ENCODE data around the gene RGMA. TPM values are rescaled to one million over a fixed set of nuclear protein-coding genes. Genes with fewer than 3 reads are reported as not detected.
"Not testable (repeated sequence)": the region's sequence is repeated elsewhere in the genome, so short reads cannot be mapped to it uniquely, and the experiment has no call there.

The RGMA gene
- total and polyA plus RNA-seq, 2 donors (not counting 1 experiment from before 2014, with no cell fraction given) = 0.27 to 1.5 TPM

DNA sequence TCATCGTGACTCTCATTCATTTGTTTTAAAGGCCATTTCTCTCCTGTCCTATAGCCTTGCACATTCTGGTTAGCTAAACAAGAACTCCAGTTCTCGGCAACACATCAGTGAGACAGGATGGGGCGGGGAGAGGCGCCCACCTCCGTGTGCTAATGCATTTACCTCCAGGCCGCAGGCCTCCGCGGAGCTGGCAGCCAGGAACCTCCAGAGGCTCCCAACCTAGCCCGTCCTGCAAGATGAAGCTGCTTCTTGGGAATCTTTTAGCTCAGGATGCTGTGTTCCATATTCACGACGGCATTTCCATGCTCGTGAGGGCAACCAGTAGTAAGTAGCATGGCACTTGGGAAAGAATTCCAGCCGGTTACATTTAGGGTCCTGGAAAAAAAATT, 47.9 kb downstream of the RGMA start:
- no peak for TF ChIP-seq EZH2 (IDR thresholded peaks at IDR 0.05; ENCODE audit: low read length, missing control alignments)
- TF ChIP-seq, protein P1, sequence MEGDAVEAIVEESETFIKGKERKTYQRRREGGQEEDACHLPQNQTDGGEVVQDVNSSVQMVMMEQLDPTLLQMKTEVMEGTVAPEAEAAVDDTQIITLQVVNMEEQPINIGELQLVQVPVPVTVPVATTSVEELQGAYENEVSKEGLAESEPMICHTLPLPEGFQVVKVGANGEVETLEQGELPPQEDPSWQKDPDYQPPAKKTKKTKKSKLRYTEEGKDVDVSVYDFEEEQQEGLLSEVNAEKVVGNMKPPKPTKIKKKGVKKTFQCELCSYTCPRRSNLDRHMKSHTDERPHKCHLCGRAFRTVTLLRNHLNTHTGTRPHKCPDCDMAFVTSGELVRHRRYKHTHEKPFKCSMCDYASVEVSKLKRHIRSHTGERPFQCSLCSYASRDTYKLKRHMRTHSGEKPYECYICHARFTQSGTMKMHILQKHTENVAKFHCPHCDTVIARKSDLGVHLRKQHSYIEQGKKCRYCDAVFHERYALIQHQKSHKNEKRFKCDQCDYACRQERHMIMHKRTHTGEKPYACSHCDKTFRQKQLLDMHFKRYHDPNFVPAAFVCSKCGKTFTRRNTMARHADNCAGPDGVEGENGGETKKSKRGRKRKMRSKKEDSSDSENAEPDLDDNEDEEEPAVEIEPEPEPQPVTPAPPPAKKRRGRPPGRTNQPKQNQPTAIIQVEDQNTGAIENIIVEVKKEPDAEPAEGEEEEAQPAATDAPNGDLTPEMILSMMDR (conservative IDR thresholded peaks at IDR 0.05 in 1 of 2, IDR thresholded peaks at IDR 0.05 in 1 of 2; ENCODE audit: low read depth in 1 of 2, low read length in 2 of 2) = no peak
- no peak for DNase-seq (ENCODE audit: low read depth in 2 of 2)
- no peak overlapping the region for H3K4me3 ChIP-seq (replicated peaks in 1 of 4; ENCODE audit: control extremely low read depth in 1 of 4, insufficient read depth in 1 of 4, low read depth in 3 of 4, low read length in 4 of 4)

DNA sequence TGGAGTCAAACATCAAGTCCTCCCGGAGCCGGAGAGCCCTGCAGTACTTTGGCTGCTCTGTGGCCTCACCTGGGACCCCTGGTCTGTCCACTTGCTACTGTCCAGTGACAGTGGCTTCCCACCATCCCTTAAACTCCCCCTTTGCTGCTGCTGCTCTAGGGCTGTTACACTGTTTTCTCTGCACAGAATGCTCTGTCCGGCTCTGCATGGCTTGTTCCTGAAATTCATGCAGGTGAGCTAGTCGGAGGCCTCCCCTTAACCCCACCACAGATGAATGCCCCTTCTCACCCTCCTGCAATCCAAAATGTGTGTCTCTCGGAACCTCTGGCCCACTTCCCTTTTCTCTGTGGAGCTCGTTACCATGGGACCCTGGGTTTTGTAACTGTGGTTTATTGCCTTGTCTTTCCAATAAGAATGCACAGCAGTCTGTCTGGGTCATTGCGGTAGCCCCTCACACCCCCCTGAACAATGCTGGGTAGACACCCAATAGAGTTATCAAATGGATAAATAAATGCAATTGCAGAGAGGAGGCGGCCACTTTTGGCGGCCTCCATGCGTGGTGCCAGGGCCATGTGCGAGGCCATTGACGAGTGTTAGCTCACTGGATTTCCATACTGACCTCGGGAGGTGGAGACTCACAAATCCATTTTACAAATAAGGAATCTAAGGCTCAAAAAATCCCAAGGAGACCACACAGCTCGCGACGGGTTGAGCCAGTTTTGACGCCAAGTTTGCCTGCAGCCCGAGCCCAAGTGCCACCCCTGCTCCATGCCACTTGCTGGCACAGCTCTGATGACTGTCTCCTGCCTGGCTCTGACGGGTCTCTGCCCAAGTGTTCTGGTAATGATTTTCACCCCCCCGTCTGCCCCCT, 48.5 kb downstream of the RGMA start:
- Histone ChIP-seq H4K20me1 (ENCODE audit: control insufficient read depth, extremely low read depth, insufficient read depth, low read length) (no peaks in the 10 kb centered on the region), H3K4me2 (ENCODE audit: extremely low read depth, insufficient read depth, low read length) (no peak overlapping the region), H2AFZ (ENCODE audit: low read length) (no peak overlapping the region), H3K4me1 (ENCODE audit: control insufficient read depth, extremely low read depth, insufficient read depth, low read length) (no peaks in the 10 kb centered on the region), H3K9ac (ENCODE audit: insufficient read depth, low read length) (no peak overlapping the region), H3K27ac (ENCODE audit: insufficient read depth, low read length) (no peak overlapping the region), H3K27me3 (ENCODE audit: control insufficient read depth, insufficient read depth, low read length) (no peaks in the 10 kb centered on the region), H3K4me3 (replicated peaks in 1 of 4; ENCODE audit: control extremely low read depth in 1 of 4, insufficient read depth in 1 of 4, low read depth in 3 of 4, low read length in 4 of 4) (no peak overlapping the region), H3K9me3 (ENCODE audit: control insufficient read depth, insufficient read depth, low read depth, low read length) (no peaks in the 10 kb centered on the region), H3K79me2 (ENCODE audit: control insufficient read depth, insufficient read depth, low read length) (no peaks in the 10 kb centered on the region), H3K36me3 (ENCODE audit: control insufficient read depth, insufficient read depth, low read length) (no peaks in the 10 kb centered on the region)
- DNase-seq (ENCODE audit: low read depth in 2 of 2) = no peak
- no peak for TF ChIP-seq EZH2 (IDR thresholded peaks at IDR 0.05; ENCODE audit: low read length, missing control alignments)
- TF ChIP-seq, protein P1 (conservative IDR thresholded peaks at IDR 0.05 in 1 of 2, IDR thresholded peaks at IDR 0.05 in 1 of 2; ENCODE audit: low read depth in 1 of 2, low read length in 2 of 2) = no peak

More for the DNA sequence above, 47.9 kb downstream of the RGMA start:
- Histone ChIP-seq H3K9me3 (ENCODE audit: control insufficient read depth, insufficient read depth, low read depth, low read length) (no peaks in the 10 kb centered on the region), H2AFZ (ENCODE audit: low read length) (no peak overlapping the region), H3K4me1 (ENCODE audit: control insufficient read depth, extremely low read depth, insufficient read depth, low read length) (no peaks in the 10 kb centered on the region), H4K20me1 (ENCODE audit: control insufficient read depth, extremely low read depth, insufficient read depth, low read length) (no peaks in the 10 kb centered on the region), H3K9ac (ENCODE audit: insufficient read depth, low read length) (no peak overlapping the region), H3K27me3 (ENCODE audit: control insufficient read depth, insufficient read depth, low read length) (no peaks in the 10 kb centered on the region), H3K4me2 (ENCODE audit: extremely low read depth, insufficient read depth, low read length) (no peak overlapping the region), H3K27ac (ENCODE audit: insufficient read depth, low read length) (no peak overlapping the region), H3K36me3 (ENCODE audit: control insufficient read depth, insufficient read depth, low read length) (no peaks in the 10 kb centered on the region), H3K79me2 (ENCODE audit: control insufficient read depth, insufficient read depth, low read length) (no peaks in the 10 kb centered on the region)

DNA sequence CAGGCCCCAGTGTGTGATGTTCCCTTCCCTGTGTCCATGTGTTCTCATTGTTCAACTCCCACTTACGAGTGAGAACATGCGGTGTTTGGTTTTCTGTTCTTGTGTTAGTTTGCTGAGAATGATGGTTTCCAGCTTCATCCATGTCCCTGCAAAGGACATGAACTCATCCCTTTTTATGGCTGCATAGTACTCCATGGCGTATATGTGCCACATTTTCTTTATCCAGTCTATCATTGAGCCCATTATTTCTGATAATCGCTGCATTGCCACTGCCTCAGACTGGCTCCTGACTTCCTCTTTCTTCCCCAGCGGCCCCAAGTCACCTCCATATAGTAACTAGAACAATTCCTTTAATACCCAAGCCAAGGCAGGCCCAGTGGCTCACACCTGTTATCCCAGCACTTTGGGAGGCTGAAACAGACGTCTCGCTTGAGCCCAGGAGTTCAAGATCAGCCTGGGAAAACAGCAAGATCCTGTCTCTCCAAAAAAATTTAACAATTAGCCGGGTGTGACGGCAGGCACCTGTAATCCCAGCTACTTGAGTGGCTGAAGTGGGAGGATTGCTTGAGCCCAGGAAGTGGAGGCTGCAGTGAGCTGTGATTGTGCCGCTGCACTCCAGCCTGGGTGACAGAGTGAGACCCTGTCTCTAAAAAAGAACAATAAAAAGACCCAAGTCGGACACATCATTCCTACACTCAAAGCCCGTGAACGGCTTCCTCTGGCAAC, 49.3 kb downstream of the RGMA start:
- H3K4me3 ChIP-seq (replicated peaks in 1 of 4; ENCODE audit: control extremely low read depth in 1 of 4, insufficient read depth in 1 of 4, low read depth in 3 of 4, low read length in 4 of 4); DNase-seq (ENCODE audit: low read depth in 2 of 2): not testable (repeated sequence)

More for the DNA sequence above, 49.3 kb downstream of the RGMA start:
- not testable (repeated sequence) for H3K79me2 ChIP-seq (ENCODE audit: control insufficient read depth, insufficient read depth, low read length); H3K9ac ChIP-seq (ENCODE audit: insufficient read depth, low read length); H2AFZ ChIP-seq (ENCODE audit: low read length); H3K36me3 ChIP-seq (ENCODE audit: control insufficient read depth, insufficient read depth, low read length); H3K4me2 ChIP-seq (ENCODE audit: extremely low read depth, insufficient read depth, low read length); H3K9me3 ChIP-seq (ENCODE audit: control insufficient read depth, insufficient read depth, low read depth, low read length); H3K27me3 ChIP-seq (ENCODE audit: control insufficient read depth, insufficient read depth, low read length); H4K20me1 ChIP-seq (ENCODE audit: control insufficient read depth, extremely low read depth, insufficient read depth, low read length); H3K4me1 ChIP-seq (ENCODE audit: control insufficient read depth, extremely low read depth, insufficient read depth, low read length); H3K27ac ChIP-seq (ENCODE audit: insufficient read depth, low read length)
